Ovary (tissue), 3 donors: ENCODE results near the gene AIF1L.

Experiments used
- CTCF ChIP-seq, 3 donors: fragments of 450-650 bp in 2 of 3; fragments of 200-600 bp in 1 of 3; IDR thresholded peaks; one replicate each; pipeline versions ENCODE4 v1.5.1 to v1.8.0; 2016 to 2022; ENCODE audit warnings: antibody characterized with exemption in 3 of 3, mild to moderate bottlenecking in 1 of 3
- EP300 ChIP-seq: sonication (generic); formaldehyde crosslinking; IDR thresholded peaks from one replicate; pipeline ENCODE4 v1.6.1; 2017; ENCODE audit warnings: antibody characterized with exemption
- POLR2A ChIP-seq: fragments of 450-650 bp; IDR thresholded peaks from one replicate; pipeline ENCODE4 v1.6.1; 2017; ENCODE audit warnings: antibody characterized with exemption, mild to moderate bottlenecking, moderate library complexity
- donor health status: DM: no; HTN: no; CAD: no.

GRCh38 chr9:131080589-131080988 lies 15.7 kb upstream of the AIF1L start:
- TF ChIP-seq POLR2A, result no peak
- no peak for TF ChIP-seq CTCF (IDR thresholded peaks at IDR 0.05)
- TF ChIP-seq EP300, result no peak
